Occipital lobe (tissue), 3 donors: ENCODE results near the gene OR7G2. TPM values are rescaled to one million over a fixed set of nuclear protein-coding genes. Genes with fewer than 3 reads are reported as not detected.
"Not testable (repeated sequence)": the region's sequence is repeated elsewhere in the genome, so short reads cannot be mapped to it uniquely, and the experiment has no call there.

Experiments used
- DNase-seq: peaks from one replicate; lab custom pipeline; 2025; lab: John Stamatoyannopoulos, UW
- small RNA-seq: library from RNA; depleted of rRNA; stranded (forward); fragments of <200 nt; gene quantifications from one replicate; pipeline ENCODE3, GENCODE V24; 2014
- total RNA-seq: library from RNA; depleted of rRNA; stranded (reverse); fragments of >200 nt; gene quantifications from one replicate; pipeline ENCODE4 v1.2.3, GENCODE V29; 2014

The OR7G2 gene
- total RNA-seq, 1 donor from 2014 or later = not detected

DNA sequence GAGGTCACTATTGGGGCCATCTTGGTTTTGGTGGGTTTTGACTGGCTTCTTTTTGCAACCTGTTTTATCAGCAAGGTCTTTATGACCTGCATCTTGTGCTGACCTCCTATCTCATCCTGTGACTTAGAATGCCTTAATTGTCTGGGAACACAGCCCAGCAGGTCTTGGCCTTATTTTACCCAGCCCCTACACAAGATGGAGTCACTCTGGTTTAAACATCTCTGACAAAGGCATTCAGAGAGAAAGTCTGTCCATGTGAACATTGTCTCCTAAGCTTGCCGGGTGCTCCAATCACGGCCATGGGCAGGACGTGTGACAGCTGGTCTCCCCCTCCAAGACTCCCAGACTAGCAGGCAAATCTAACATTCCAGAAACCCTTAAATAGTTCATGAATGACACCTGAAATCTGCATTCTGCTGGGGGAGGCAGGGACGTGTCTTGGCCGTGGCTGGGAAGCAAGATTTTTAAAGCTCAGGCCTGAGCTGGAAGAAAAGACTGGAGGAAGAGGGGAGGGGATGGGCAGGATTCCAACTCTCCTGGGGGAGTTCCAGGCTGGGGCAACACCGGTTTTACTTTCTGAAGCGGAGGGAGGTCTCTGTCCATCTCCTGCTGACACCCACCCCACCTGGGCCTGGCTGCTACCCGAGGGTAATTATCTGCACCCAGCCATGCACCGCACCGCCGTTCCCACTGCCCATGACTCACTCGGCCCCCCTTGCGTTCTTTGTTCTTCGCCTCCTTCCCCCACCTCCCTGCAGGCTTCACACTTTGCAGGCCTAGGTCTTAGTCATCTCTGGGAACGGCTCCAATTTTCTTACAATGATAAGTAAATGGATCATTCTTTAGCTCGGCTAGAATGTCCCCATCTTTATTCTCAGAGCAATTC lies 32.0 kb downstream of the OR7G2 start:
- DNase-seq = peak; percentile 63

DNA sequence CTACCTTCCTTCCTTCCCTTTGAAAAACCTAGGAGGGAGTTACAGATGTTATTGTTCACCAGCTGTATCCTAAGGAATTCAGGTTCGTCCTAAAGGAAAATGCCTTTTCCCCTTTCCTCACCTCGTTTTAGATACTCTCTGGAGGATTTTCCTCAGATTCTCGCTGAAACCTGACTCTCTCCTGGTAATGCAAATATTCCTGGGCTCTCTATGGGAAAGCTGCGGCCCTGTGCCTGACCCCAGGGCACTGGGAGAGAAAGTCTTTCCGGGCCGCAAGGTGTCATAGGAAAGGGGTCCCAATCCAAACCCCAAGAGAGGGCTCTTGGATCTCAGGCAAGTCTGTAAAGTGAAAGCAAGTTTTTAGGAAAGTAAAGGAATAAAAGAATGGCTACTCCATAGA lies 33.5 kb downstream of the OR7G2 start:
- no peak for DNase-seq

DNA sequence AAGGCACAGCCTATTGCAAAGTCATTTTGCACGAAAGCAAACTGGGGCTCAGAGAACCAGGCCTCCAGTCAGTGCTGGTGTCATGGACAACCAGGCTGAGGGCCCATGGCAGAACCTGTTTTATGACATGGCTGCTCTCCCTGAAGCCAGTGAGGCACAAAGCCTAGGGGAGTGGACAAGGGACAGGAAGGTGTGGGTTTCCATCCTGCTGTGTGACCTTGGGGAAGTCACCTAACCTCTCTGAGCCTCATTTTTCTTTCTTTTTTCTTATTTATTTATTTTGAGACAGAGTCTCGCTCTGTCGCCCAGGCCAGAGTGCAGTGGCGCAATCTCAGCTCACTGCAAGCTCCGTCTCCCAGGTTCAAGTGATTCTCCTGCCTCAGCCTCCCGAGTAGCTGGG lies 35.6 kb downstream of the OR7G2 start:
- DNase-seq = not testable (repeated sequence)

DNA sequence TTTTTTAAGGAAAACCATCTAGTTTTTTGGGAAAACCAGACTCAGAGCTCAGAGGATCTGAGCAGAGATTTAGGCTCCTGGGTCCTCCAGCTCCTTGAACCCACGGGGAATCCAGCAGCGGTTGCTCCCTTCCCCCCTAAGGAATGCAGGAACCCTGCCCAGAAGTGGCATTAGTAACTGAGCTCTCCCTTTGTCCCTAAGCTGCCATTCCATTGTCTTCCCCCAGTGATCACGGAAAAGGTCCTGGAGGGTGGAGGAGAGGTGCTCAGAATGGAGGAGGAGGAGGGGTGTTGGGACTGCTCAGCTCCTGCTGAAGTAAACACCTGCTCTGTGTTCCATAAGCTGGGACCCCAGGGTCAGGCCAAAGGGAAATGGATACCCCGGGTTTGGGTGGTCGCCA lies 37.2 kb downstream of the OR7G2 start:
- no peak for DNase-seq

DNA sequence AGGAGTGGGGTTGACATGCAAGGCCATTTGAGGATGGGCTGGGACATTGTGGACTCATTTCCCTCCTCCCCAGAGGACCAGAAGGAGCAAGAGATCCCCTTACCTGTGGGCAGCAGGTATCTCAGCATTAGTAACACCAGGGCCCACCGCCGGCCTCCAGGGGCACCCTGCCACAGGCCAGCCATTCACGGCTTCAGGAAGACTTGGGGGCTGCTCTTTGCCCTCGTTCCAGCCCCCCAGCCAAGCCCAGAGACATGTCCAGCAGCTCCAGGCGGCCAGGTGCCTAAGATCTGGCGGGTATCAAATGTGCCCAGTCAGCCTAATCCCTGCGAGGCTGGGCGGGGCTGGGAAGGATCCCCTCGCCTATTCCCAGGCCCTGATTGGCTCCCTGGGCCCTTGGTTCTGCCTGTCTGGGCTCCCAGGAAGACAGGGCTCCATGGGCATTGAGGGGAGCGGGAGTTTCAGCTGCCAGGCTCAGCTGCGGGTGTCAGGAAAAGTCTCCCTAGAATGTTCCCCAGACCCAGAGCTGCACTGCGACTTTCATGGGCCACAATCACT lies 41.7 kb downstream of the OR7G2 start:
- no peak for DNase-seq

DNA sequence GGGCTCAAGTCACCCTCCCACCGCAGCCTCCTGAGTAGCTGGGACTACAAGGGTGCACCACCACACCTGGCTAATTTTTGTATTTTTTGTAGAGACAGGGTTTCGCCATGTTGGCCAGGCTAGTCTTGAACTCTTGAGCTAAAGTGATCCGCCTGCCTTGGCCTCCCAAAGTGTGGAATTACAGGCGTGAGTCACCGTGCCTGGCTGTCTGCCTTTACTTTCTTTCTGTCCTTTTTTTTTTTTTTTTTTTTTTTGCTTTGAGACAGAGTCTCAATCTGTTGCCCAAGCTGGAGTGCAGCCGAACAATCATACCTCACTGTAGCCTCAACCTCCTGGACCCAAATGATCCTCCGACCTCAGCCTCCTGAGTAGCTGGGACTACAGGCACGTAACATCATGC lies 45.4 kb downstream of the OR7G2 start:
- DNase-seq = no peak

DNA sequence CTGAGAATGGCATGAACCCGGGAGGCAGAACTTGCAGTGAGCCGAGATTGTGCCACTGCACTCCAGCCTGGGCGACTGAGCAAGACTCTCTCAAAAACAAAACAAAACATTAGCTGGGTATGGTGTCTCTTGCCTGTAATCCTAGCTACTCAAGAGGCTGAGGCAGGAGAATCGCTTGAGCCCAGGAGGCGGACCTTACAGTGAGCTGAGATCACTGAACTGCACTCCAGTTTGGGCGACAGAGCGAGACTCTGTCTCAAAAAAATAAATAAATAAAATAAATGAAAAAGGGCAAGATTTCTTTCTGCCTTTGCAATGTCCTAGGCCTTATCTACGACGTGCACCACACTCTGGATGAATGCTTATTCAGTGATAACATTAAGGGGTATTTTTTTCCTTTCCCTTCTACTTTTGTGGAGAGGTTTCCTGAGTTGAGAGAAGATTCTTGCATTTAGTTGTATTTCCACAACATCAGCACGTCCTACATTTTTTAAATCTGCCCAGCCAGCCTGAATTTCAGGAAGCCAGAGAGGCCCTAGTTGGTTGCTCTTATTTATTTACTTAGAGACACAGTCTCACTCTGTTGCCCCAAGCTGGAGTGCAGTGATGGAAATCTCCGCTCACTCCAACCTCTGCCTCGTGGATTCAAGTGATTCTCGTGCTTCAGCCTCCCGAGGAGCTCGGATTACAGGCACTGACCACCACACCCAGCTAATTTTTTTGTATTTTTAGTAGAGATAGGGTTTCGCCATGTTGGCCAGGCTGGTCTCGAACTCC lies 46.5 kb downstream of the OR7G2 start:
- DNase-seq = no peak

DNA sequence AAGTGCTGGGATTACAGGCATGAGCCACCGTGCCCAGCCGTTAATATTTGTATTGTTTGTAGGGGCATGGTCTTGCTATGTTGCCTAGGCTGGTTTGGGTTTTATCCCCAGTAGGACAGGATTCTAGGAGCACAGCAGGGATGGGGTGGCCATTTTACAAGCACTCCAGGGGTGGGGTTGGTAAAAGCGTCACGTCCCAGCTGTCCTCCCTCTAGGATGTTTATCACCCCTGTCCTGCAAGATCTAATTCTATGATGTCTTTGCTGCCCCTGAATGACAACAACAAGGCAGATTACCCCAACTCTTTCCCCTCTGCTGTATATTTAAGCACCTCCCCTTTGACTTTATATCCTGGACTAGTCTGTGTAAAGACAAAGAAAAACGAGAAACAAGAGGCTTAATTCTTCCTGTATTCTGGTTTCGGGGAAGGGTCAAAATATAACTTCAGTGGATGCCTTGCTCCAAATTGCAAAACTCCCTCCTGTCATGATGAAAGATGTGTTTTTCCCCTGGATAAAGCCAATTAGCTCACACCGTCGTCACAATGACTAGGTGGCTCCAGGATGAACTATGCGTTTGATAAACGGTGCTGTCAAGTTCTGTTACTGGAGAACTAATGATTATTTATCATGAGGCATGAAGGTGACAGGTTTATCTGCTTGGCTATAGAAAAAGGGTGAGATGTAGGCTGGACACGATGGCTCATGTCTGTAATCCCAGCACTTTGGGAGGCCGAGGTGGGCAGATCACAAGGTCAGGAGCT lies 48.2 kb downstream of the OR7G2 start:
- no peak for DNase-seq

DNA sequence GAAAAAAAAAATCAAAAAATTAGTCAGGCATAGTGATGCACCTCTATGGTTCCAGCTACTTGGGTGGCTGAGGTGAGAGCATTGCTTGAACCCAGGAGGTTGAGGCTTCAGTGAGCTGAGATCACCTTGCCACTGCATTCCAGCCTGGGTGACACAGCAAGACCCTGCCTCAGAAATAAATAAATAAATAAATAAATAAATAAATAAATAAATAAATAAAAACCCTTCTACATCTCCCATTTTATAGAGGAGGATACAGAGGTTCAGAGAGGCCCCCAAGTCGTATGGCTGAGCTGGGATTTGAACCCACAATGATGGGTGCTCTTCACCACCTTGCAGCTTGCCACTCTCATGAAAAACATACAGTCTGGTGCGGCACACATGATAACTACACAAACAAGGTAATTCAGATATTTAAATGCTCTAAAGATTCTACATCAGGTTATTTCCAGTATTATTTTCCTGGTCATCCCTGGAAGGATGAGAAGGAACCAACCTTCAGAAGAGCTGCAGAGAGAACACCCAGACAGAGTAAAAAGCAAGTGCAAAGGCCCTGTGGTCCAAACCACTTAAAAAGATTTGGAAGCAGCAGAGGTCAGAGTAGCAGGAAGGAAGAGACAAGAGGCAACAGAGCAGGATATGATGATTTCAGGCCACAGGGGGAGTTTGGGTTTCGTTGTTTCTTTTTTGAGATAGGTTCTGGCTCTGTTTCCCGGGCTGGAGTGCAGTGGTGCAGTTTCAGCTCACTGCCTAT lies 49.6 kb downstream of the OR7G2 start:
- DNase-seq = no peak

DNA sequence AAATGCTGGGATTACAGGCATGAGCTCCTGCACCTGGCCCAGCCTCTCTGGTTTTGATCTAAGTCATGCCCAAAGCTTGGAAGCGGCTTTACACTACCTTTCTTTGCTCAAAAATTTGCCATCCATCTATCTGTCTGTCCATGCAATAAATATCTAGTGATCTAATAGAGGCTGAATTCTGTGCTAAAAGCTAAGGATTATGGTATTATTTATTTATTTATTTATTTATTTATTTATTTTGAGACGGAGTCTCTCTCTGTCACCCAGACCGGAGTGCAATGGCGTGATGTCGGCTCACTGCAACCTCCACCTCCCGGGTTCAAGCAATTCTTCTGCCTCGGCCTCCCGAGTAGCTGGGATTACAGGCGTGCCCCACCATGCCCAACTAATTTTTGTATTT lies 51.1 kb downstream of the OR7G2 start:
- not testable (repeated sequence) for DNase-seq

DNA sequence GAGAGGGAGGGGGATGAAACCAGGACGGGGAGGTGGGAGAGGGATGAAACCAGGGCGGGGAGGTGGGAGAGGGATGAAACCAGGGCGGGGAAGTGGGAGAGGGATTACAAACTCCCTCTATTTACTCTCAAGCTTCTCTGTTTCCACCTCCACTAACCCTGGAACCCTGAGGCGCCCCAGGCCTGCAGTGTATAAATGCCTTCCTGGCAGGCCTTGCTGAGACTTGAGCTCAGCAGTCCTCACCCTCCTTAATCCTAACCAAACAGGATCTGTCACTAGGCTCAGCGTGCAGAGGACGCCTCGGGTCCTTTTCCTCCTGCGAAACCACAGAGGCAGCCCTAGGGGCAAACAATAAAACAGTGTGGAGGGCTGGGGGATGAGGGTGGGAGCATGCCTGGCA lies 52.5 kb downstream of the OR7G2 start:
- no peak for DNase-seq

DNA sequence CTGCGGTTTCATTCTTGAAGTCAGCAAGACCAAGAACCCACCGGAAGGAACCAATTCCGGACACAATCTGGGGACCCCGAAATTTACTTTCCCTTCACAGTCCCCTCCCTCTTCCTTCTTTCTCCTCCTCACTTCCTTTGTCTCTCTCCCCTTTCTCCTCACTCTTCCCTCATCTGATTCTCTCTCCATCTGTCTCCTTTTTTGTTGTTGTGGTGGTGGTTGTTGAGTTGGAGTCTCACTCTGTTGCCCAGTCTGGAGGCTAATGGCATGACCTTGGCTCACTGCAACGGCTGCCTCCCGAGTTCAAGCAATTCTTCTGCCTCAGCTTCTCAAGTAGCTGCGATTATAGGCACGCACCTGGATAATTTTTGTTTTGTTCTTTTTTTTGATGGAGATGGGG lies 53.1 kb downstream of the OR7G2 start:
- no peak for DNase-seq

DNA sequence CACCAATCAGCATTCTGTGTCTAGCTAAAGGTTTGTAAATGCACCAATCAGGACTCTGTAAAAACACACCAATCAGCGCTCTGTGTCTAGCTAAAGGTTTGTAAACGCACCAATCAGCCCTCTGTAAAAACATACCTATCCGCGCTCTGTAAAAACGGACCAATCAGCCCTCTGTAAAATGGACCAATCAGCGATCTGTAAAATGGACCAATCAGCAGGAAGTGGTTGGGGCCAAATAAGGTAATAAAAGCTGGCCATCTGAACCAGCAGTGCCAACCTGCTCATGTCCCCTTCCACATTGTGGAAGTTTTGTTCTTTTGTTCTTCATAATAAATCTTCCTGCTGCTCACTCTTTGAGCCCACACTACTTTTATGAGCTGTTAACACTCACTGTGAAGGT lies 53.6 kb downstream of the OR7G2 start:
- not testable (repeated sequence) for DNase-seq

DNA sequence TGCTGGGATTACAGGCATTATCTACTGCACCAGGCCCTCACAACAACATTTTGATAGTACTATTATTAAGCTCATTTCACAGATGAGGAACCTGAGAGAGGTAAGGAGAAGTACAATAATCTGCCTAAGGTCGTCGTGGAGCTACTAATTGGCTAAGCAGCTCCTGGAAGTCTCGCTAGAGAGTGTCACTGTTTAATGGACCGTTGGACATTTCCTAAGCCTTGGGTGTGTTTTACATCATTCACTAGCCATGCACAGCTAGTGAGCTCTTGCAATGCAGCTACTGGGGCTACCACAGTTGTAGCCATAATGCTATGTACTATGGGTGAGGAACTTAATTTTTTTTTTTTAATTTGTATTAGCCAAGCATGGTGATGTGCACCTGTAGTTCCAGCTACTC lies 54.4 kb downstream of the OR7G2 start:
- no peak for DNase-seq

Small RNA genes lying within 50 kb of the gene (small RNA-seq; reads per million reads assigned to genes)
- gene OR1M4P = not detected

Other genes with a start within 250 kb of the OR7G2 start
- gene MUC16, start 97.1 kb downstream of the OR7G2 start, total RNA-seq = not detected
- gene OR1M1, start 20.4 kb downstream of the OR7G2 start, total RNA-seq = not detected
- not detected for gene OR7G1, start 8.3 kb upstream of the OR7G2 start, total RNA-seq
- not detected for gene OR7G3, start 19.5 kb upstream of the OR7G2 start, total RNA-seq
- 18.7 TPM for gene ZNF317, start 32.9 kb upstream of the OR7G2 start, total RNA-seq
- gene OR7D2, start 71.5 kb upstream of the OR7G2 start, total RNA-seq = not detected
- gene OR7D4, start 112.1 kb upstream of the OR7G2 start, total RNA-seq = not detected
- gene OR7E24, start 143.5 kb upstream of the OR7G2 start, total RNA-seq = not detected
- 25.7 TPM for gene ZNF699, start 202.4 kb upstream of the OR7G2 start, total RNA-seq
- gene ZNF559, start 216.7 kb upstream of the OR7G2 start, total RNA-seq = 52.7 TPM